ENCODE measurements around the gene KRT27. TPM values are rescaled to one million over a fixed set of nuclear protein-coding genes. Genes with fewer than 3 reads are reported as not detected.

Gene KRT27
- total RNA-seq, 1 experiment from 2014 or later, result not detected

GRCh38 chr17:40801157-40801556 lies 18.8 kb upstream of the KRT27 start:
- ChIA-PET RAD21 (ENCODE audit: low non-redundant PET in 1 of 2, low total read pairs in 2 of 2, uncharacterized antibody in 2 of 2, unreplicated experiment in 2 of 2) (no interaction called here), POLR2A (no interaction called here), CTCF (no interaction called here)
- Histone ChIP-seq H3K4me3 (replicated peaks in 1 of 2; ENCODE audit: low read depth in 1 of 2, low read length in 2 of 2) (no peak overlapping the region), H3K79me2 (ENCODE audit: insufficient read depth, low read length) (no peaks in the 10 kb centered on the region), H3K27me3 (ENCODE audit: insufficient read depth, low read length) (no peaks in the 10 kb centered on the region), H4K20me1 (ENCODE audit: insufficient read depth) (no peaks in the 10 kb centered on the region), H3K9me2 (ENCODE audit: insufficient read depth) (no peaks in the 10 kb centered on the region), H3K4me2 (ENCODE audit: low read length) (no peak overlapping the region), H3K4me1 (ENCODE audit: control insufficient read depth in 1 of 2, insufficient read depth in 2 of 2, low read length in 2 of 2) (peaks cover 3 to 9% of the 10 kb centered on the region in 2 experiments; a peak in 3 of 4 replicates), H3K27ac (ENCODE audit: low read depth, low read length) (no peak overlapping the region), H3K36me3 (ENCODE audit: control insufficient read depth in 1 of 2, insufficient read depth in 2 of 2, low read length in 2 of 2) (no peaks in the 10 kb centered on the region), H3K9me3 (ENCODE audit: control insufficient read depth in 1 of 2, insufficient read depth in 1 of 2, low read depth in 1 of 2, low read length in 2 of 2) (no peaks in the 10 kb centered on the region), H2AFZ (ENCODE audit: low read depth, low read length, poor library complexity, severe bottlenecking) (no peak overlapping the region), H3K9ac (ENCODE audit: low read length) (no peak overlapping the region)
- TF ChIP-seq ELF1 (IDR thresholded peaks at IDR 0.05; ENCODE audit: borderline replicate concordance, low read depth), result no peak
- no peak for TF ChIP-seq TCF7L2 (IDR thresholded peaks at IDR 0.05; ENCODE audit: borderline replicate concordance, extremely low read depth, insufficient read depth, insufficient read length)
- no peak for TF ChIP-seq POLR2AphosphoS5 (IDR thresholded peaks at IDR 0.05; ENCODE audit: low read depth, low read length)
- no peak for TF ChIP-seq CBX3 (IDR thresholded peaks at IDR 0.05; ENCODE audit: low read depth)
- no peak for TF ChIP-seq ZFX (IDR thresholded peaks at IDR 0.05)
- no TSS peak for BruUV-seq (replicated peaks)
- intact Hi-C loops (cut with micrococcal nuclease), result loop anchor here (5.0 to 10.0 kb wide), 2 partner anchors 604 to 846 kb away; no protein-coding TSS in a partner anchor
- no peak for DNase-seq (ENCODE audit: low read depth, low spot score)
- no peak for ATAC-seq

DNA sequence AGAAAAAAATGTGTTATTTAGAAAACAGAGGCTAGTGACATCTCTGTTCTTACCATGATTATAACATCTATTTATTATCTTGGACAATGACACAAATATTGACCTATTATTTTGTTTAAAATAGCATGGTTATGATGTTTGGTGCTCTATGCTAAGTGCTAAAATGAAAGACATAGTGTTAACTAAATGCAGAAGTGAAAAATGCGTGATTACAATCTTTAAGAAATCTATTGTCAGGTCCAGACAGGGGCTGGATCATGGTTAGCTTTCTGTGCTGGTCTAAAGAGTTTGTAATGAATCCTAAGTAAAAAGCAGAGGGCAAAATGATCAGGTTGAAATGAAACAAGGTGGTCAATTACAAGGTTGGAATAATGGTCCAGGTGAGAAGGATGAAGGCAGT lies 18.0 kb upstream of the KRT27 start:
- no TSS peak for BruUV-seq (replicated peaks)

More for the DNA sequence above, 18.0 kb upstream of the KRT27 start:
- no peak overlapping the region for H3K4me2 ChIP-seq (ENCODE audit: low read length)
- H4K20me1 ChIP-seq (ENCODE audit: insufficient read depth), result no peaks in the 10 kb centered on the region
- RAD21 ChIA-PET (ENCODE audit: low non-redundant PET in 1 of 2, low total read pairs in 2 of 2, uncharacterized antibody in 2 of 2, unreplicated experiment in 2 of 2), result no interaction called here
- no peaks in the 10 kb centered on the region for H3K36me3 ChIP-seq (ENCODE audit: control insufficient read depth in 1 of 2, insufficient read depth in 2 of 2, low read length in 2 of 2)
- H2AFZ ChIP-seq (ENCODE audit: low read depth, low read length, poor library complexity, severe bottlenecking), result no peak overlapping the region
- no peak for DNase-seq (ENCODE audit: low read depth, low spot score)
- POLR2A ChIA-PET, result no interaction called here
- H3K79me2 ChIP-seq (ENCODE audit: insufficient read depth, low read length), result no peaks in the 10 kb centered on the region
- no peak for ATAC-seq
- no peak overlapping the region for H3K9ac ChIP-seq (ENCODE audit: low read length)
- no peak for TF ChIP-seq TCF7L2 (IDR thresholded peaks at IDR 0.05; ENCODE audit: borderline replicate concordance, extremely low read depth, insufficient read depth, insufficient read length)
- no peak for TF ChIP-seq FOSL1 (IDR thresholded peaks at IDR 0.05; ENCODE audit: low read depth)
- TF ChIP-seq SRF (IDR thresholded peaks at IDR 0.05; ENCODE audit: low read depth), result no peak
- no peak for TF ChIP-seq SIN3A (IDR thresholded peaks at IDR 0.05; ENCODE audit: low read depth)
- no peak for TF ChIP-seq CTCF (IDR thresholded peaks at IDR 0.05 in 2 of 3, conservative IDR thresholded peaks at IDR 0.05 in 1 of 3; ENCODE audit: borderline replicate concordance in 1 of 3, insufficient read depth in 1 of 3, low read depth in 2 of 3, low read length in 2 of 3)
- TF ChIP-seq ZNF274 (IDR thresholded peaks at IDR 0.05; ENCODE audit: low read depth, low read length), result no peak
- no peak for TF ChIP-seq EZH2 (IDR thresholded peaks at IDR 0.05)
- TF ChIP-seq YY1 (IDR thresholded peaks at IDR 0.05; ENCODE audit: extremely low read depth, insufficient replicate concordance, low read depth, low read length), result no peak
- TF ChIP-seq, protein P1, sequence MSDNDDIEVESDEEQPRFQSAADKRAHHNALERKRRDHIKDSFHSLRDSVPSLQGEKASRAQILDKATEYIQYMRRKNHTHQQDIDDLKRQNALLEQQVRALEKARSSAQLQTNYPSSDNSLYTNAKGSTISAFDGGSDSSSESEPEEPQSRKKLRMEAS (IDR thresholded peaks at IDR 0.05), result no peak
- no peak overlapping the region for H3K27ac ChIP-seq (ENCODE audit: low read depth, low read length)
- no peak overlapping the region for H3K4me3 ChIP-seq (replicated peaks in 1 of 2; ENCODE audit: low read depth in 1 of 2, low read length in 2 of 2)
- H3K27me3 ChIP-seq (ENCODE audit: insufficient read depth, low read length), result no peaks in the 10 kb centered on the region
- CTCF ChIA-PET, result no interaction called here
- H3K9me2 ChIP-seq (ENCODE audit: insufficient read depth), result no peaks in the 10 kb centered on the region
- intact Hi-C loops (cut with micrococcal nuclease), result loop anchor here (5.0 to 10.0 kb wide), 2 partner anchors 604 to 847 kb away; no protein-coding TSS in a partner anchor
- H3K4me1 ChIP-seq (ENCODE audit: control insufficient read depth in 1 of 2, insufficient read depth in 2 of 2, low read length in 2 of 2), result peaks cover 3 to 9% of the 10 kb centered on the region in 2 experiments; a peak in 3 of 4 replicates
- H3K9me3 ChIP-seq (ENCODE audit: control insufficient read depth in 1 of 2, insufficient read depth in 1 of 2, low read depth in 1 of 2, low read length in 2 of 2), result no peaks in the 10 kb centered on the region

All from HCT116 (cell line).